ENCODE data around the gene VCX2.
"Not testable (repeated sequence)": the region's sequence is repeated elsewhere in the genome, so short reads cannot be mapped to it uniquely, and the experiment has no call there.

The VCX2 gene

DNA sequence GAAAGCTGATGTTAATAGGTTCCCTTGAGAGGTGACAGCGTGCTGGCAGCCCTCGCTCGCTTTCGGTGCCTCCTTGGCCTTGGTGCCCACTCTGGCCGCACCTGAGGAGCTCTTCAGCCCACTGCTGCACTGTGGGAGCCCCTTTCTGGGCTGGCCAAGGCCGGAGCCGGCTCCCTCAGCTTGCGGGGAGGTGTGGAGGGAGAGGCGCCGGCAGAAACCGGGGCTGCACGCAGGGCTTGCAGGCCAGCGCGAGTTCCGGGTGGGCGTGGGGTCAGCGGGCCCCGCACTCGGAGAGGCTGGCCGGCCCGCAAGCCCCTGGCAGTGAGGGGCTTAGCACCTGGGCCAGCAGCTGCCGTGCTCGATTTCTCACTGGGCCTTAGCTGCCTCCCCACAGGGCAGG lies 49.7 kb downstream of the VCX2 start:
- DNase-seq = not testable (repeated sequence)
